ENCODE results near the gene SCN4A.

Gene SCN4A

GRCh38 chr17:64002658-64003525 is 30.2 kb upstream of the SCN4A start:
- DNase-seq (ENCODE audit: low read depth in 1 of 2, low spot score in 1 of 2), result no peak

DNA sequence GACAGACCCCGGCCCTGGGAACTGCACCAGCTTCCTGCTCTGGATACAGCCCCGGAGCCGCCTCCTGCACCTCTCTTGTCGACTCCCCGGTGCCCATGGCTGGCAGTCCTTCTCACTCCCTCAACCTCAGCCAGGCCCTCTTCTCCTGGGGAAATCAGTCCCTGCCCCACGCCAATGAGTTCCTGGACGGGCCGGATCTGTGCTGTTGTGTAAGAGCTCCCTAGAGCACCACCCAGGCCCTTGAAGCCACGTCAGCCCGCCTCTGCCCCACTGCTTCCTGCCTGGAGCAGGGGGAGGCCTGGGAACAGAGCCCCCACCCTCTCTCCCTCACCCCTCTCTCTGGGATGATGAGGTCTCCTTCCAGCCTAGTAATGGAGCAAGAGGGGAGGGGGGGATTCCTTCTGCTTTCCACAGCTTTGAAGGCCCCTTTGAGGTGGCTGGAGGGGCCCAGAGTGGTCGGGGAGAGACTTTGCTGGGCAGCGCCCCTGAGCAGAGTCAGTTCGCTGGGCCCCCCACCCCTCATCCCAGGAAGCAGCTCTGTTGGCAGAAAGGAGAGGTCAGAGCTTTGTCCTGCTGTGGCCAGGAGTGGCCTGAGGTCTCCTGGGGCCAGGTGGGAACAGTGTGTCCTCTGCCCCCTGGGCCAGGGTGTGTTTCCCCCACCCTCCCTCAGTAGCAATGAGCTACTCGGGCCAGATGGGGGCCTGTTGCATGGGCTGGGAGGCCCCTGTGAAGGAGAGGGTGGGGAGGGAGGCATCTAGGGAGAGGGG is 29.2 kb upstream of the SCN4A start:
- no peak for DNase-seq (ENCODE audit: low read depth in 1 of 2, low spot score in 1 of 2)

DNA sequence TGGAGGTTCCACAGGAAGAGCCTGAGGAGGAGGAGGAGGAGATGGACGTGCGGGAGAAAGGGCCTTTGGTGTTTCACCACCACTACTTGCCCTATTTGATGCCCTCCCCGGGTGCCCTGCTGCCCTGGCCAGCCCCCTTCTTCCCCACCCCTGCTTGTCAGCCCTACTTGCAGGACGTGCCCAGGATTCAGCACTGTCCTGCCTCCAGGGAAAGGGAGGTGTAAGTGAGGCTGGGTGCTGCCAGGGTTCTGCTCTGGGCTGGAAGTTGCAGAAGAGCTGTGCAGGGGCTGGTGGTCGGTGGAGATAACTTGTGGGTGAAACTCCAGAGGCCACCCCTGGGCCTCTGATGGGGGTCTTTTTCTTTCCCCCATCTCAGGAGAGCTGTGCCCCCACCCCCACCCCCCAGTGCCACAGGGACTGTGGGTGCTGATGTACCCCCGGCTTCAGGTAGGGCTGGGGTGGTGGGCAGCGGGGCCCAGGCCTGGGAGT is 28.4 kb upstream of the SCN4A start:
- DNase-seq (ENCODE audit: low read depth in 1 of 2, low spot score in 1 of 2), result no peak

DNA sequence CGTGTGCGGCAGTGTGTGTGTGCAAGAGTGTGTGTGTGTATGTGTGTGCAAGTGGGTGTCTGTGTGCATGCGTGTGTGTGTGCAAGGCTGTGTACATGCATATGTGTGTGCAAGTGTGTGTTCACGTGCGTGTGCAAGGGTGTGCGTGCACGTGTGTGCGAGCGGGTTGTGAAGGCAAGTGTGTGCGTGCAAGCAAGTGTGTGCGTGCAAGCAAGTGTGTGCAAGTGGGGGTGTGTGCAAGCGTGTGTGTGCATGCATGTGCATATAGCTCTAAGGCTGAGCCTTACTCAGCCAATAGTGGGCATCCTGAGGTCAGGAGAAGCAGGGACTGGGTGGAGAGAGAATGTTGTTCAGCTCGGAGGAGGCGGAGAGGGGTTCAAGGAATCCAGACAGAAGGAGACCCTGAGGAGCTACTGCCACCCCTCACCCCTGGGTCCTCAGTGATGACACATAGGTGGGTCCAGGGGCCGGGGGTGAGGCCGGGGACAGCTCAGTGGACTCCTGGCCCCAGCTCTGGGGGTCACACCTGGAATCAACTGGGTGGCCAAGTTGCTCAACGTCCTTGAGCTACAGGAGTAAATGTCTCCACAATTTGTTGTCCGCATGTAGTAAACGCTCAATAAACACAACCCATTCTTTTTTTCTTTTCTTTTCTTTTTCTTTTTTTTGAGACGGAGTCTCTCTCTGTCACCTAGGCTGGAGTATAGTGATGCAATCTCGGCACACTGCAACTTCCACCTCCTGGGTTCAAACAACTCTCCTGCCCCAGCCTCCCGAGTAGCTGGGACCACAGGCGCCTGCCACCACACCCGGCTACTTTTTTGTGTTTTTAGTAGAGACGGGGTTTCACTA is 27.2 kb upstream of the SCN4A start:
- DNase-seq (ENCODE audit: low read depth in 1 of 2, low spot score in 1 of 2), result no peak

DNA sequence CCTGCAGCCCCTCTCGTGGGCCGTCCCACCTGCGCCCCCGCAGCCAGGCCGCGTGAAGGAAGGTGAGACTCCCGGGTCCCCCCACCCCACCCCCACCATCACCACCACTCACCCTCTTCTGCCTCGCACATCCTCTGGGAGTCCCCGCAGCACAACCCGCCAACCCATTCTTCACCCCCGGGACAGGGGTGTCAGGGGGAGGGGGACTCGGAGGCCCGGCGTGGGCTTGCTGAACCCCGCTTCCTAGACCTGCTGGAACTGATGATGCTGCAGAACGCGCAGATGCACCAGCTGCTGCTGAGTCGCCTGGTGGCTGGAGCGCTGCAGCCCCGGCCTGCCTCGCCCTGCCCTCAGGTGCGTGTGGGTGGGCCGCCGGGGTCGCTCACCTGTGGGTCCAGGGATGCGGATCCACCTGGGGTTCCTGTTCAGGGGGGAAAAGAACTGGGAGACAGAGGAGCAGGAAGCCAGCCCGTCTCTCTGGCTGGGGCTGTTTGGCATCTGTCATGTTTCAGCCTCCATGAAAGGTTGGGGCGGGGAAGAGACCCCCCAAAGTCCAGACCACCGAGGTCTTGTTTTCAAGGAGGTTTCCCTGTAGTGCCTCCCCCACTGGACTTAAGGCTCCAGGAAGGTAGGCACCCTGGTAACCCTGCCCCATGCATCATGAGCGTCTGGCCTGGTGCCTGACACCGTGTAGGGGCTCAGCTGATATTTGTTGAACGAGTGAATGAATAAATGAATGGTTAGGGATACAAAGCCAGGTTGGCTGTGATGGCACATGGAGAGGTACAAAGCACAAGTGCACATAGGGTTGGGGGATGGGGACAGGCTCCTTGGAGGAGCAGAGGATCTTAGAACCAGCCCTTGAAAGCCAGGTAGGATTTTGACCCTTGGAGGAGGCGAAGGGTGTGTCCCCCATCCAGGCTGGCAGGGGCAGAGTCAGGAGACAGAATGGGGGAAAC is 26.3 kb upstream of the SCN4A start:
- no peak for DNase-seq (ENCODE audit: low read depth in 1 of 2, low spot score in 1 of 2)

GRCh38 chr17:63998050-63998720 is 25.5 kb upstream of the SCN4A start, which contains the start of gene PRR29:
Gene PRR29 (plus strand): TSS chr17:63998351. CDS start chr17:63998365, 14 bp downstream.
- DNase-seq (ENCODE audit: low read depth in 1 of 2, low spot score in 1 of 2), result peak; percentile 50 to 60

DNA sequence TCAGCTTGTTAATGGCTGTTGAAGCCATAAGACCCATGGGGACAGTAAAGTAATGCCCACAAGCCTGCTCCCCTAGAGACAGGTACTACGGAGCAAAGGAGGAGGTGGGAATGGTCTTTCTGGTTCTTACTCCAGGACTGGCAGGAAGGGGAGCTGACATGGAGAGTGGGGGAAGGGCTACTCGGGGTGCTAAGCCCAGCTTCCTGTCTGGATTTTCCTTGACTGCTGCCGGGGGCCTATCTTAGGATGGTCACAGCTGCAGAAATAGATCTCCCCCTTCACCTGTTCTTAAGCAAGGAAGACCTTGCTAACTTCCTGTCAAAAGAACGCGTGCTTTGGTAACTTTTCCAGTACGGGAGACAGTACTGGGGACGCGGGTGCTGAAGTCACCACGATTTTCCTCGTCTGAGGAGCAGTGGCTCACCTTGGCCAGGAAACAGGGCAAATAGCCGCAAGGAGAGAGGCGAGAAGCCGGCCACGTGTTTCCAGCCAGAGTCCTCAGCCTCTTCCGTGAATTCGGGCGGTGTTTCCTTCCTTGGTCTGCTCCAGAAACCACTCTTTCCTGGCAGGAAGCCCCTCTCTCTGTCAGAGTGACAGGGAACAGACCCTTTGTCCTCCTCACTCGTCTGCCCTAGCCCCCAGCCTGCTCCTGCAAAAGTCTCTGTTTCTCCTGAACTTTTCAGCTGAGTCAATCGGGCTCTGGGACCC is 24.8 kb upstream of the SCN4A start:
- DNase-seq (ENCODE audit: low read depth in 1 of 2, low spot score in 1 of 2), result no peak

DNA sequence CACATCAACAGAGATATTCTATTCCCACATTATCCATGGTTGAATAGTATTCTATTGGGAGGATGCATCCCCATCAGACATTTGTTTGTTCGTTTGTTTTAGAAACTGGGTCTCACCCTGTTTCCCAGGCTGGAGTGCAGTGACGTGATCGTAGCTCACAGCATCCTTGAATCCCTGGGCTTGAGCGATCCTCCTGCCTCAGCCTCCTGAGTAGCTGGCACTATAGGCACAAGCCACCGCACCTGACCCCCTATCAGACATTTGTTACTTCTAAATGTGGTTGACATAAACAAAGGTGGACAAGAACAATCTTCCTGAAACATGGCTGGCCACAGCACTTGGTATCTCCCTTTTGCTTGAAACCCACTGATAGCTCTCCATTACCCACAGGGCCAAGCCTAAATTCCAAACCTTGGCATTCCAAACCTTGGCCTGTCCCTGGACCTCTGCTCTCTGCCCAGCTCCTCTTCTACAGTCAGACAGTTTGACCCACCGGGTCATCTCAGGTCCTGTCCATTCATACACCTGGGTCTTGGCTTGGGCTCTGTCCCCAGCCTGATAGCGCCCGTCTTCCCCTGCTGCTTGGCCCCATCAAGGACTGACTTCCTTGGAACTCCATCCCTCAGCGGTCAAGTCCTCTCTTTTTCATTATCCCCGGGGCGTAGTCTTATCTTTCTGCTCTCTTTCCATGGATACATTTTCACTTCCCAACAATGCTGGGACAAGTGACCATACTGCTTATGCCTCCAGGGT is 23.9 kb upstream of the SCN4A start:
- DNase-seq (ENCODE audit: low read depth in 1 of 2, low spot score in 1 of 2), result no peak

DNA sequence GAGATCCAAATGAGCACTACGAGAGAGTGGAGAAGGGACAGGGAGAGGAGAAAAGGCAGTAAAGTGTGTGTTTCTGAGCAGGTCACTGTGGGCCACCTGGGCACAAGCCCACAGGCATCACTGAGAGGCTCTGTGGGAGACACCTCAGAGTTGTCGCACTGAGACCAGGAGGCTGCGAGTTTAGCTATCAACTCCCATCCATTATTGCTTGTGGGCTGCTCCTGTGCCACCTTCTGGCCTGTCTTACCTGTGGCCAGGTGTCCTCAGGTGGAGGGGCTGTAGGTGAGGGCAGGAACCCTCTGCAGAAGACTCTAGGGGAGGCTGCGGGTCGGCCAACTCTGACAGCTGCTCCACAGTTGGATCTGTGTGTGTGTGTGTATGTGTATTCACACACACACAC is 22.9 kb upstream of the SCN4A start:
- no peak for DNase-seq (ENCODE audit: low read depth in 1 of 2, low spot score in 1 of 2)

DNA sequence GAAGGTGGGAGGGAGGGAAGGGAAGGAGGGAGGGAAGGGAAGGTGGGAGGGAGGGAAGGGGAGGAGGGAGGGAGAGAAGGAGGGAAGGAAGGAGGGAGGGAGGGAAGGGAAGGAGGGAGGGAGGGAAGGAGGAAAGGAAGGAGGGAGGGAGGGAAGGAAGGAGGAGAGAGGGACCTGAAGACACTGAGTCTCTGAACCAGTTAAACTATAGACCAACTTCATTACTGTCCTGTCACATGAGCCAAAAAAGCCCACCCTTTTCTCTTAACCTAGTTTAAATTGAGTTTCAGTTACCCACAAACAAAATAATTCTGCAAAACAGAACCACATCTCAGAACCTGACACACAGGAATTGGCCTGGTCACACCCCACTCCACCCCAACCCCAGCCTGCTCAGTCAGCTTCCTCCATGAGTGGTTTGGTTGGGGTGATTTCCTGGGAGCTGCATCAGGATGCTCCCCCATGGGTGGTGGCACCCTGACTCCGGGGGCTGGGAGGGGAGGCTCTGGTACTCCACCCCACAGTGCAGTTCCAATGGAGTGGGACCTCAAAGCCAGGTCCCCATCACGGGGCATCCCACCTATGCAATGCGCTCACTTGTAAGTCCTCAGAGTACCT is 20.8 kb upstream of the SCN4A start:
- no peak for DNase-seq (ENCODE audit: low read depth in 1 of 2, low spot score in 1 of 2)

GRCh38 chr17:63991611-63992010 is 18.9 kb upstream of the SCN4A start:
- no peak for DNase-seq (ENCODE audit: low read depth in 1 of 2, low spot score in 1 of 2)

DNA sequence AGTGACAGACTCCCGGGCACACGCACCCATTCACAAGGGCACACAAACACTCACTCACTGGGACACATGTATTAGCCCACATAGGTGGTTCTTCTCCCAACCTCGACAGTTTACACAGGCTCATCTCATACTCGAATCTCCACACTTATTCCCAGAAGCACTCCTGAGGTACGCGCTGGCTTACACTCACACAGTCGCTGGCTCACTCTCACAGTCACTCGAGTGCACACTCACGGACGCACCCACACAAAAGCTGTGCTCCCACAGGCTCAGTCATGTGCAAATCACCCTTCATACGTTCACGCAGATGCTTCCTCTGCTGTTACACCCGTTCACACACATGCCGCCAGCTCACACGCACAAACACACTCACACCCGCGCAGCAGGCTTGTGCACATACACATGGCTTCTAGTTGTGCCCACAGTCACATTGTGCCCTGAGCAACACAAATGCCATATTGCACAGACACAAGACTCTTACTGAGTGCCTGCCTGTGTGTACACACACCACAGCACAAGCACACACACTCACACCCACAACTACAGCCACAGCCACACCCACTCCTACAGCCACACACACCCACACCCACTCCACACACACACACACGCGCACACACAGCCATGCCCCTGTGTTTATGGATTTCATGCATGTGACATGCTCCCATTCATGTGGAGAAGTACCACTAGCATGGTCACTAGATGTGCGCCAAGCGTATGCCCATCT is 17.1 kb upstream of the SCN4A start:
- no peak for DNase-seq (ENCODE audit: low read depth in 1 of 2, low spot score in 1 of 2)

DNA sequence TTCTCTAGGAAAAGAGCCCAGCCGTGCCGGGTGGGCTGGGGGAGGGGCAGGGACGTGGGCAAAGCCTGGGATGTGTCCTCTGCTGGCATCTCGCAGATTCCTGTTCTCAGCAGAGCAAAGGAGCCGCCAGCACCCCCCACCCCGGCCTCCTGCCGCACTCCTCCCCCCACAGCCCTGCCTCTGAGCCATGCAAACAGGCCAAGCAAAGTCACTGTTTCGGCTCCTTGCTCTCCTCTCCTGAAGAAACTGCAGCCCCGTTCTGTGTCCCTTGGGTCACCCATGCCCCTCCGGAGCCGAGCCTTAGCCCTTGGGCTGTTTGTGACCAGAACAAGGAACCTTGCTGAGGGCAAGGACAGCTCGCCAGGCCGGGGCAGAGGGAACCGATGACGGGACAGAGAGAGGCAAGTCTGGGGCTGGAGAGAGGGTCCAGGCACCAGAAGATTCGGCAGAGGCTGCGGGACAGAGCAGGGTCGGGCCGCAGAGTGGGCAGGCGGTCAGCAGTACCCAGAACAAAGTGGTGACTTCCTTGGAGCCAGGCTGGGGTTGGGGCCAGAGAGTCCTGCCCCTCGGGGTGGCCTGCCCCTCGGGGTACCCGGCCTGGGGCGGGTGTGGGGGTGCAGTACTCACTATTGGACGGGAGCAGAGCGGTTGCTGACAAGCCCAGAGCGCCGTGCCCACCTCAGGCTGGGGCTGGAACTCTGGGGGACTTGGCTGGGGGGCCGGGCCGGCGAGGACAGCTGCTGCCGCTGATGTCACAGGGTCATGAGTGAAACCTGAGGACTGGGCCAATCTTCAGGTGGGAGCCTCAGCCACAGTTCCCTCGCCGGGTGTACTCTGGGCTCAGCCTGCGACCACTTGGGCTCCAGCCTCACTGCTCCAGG is 16.3 kb upstream of the SCN4A start:
- no peak for DNase-seq (ENCODE audit: low read depth in 1 of 2, low spot score in 1 of 2)

- no peak for DNase-seq (ENCODE audit: low read depth in 1 of 2, low spot score in 1 of 2)
These were observed 15.4 kb upstream of the SCN4A start for GRCh38 chr17:63988127-63988478.

GRCh38 chr17:63987221-63988126 is 14.8 kb upstream of the SCN4A start:
- no peak for DNase-seq (ENCODE audit: low read depth in 1 of 2, low spot score in 1 of 2)

All from activated CD4-positive, alpha-beta T cell treated with anti-CD3 and anti-CD28 coated beads, Interleukin-2, amount 50 U/mL, for 24 hours (primary cell).